Fibroblast of mammary gland (primary cell): ENCODE measurements around the gene PLPP4.

Experiments used
- DNase-seq: peaks from one replicate; pipeline ENCODE4 v3.0.0-alpha.2; 2010; ENCODE audit warnings: low read depth
- H3K4me3 ChIP-seq: 2 replicates; pipeline ENCODE4 v1.5.1; 2011; ENCODE audit warnings: low read depth, mild to moderate bottlenecking, low read length, moderate library complexity; ENCODE audit not compliant: control insufficient read depth
- CTCF ChIP-seq: conservative IDR thresholded peaks from 2 replicates; pipeline ENCODE4 v1.5.1; 2011; ENCODE audit warnings: low read depth, low read length, inconsistent platforms; ENCODE audit not compliant: control insufficient read depth, insufficient read depth

PLPP4 gene

DNA sequence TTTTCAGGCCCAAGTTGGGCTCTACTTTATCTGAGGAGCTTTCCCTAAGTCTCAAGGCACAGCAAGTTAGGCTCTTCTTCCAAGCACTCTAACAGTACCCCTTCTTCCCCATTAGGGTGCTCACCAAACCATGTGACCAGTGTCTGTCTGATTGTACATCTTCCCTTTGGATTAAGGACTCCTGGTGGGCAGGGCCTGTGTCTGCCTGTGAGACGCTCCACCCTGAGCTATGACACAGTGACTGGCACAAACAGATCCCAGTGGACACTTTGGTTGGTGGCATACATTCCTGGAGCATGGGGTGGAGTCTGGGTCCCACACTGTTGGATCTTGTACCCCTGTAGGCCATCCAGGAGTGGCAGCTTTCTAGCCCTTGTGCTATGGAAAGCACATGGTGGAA, 23.8 kb downstream of the PLPP4 start:
- no peak overlapping the region for H3K4me3 ChIP-seq
- TF ChIP-seq CTCF: no peak
- no peak for DNase-seq

DNA sequence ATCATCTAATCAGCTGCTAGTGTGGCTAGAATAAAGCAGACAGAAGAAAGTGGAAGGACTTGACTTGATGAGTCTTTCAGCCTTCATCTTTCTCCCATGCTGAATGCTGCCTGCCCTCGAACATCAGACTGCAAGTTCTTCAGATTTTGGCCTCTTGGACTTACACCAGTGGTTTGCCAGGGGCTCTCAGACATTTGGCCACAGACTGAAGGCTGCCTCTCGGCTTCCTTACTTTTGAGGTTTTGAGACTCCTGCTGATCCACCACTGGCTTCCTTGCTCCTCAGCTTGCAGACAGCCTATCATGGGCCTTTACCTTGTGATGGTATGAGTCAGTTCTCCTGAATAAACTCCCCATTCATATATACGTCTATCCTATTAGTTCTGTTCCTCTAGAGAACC, 26.0 kb downstream of the PLPP4 start:
- H3K4me3 ChIP-seq: no peak overlapping the region
- DNase-seq: no peak
- no peak for TF ChIP-seq CTCF

DNA sequence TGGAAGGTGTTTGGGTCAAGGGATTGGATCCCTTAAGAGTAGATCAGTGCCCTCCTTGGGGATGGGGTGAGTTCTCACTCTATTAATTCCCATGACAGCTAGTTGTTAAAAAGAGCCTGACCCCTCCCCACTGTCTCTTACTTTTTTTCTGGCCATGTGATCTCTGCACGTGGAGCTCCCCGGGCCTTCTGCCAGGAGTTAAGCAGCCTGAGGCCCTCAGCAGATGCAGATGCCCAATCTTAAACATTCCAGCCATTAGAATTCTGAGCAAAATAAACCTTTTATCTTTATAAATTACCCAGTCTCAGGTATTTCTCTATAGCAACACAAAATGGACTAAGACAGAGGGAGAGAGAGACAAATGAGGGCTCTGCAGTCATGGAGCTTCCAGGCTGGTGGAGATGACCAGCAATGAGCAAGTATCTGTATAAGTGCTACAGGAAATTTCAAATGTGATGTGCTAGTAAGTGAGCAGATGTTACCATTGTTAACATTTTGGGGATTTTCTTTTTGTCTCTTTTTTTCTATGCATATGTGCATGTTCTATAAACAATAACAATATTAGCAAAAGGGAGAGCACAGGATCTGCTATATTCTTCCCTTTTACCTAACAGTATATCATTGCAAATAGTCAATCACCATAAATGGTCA, 26.7 kb downstream of the PLPP4 start:
- no peak overlapping the region for H3K4me3 ChIP-seq
- no peak for TF ChIP-seq CTCF
- no peak for DNase-seq

DNA sequence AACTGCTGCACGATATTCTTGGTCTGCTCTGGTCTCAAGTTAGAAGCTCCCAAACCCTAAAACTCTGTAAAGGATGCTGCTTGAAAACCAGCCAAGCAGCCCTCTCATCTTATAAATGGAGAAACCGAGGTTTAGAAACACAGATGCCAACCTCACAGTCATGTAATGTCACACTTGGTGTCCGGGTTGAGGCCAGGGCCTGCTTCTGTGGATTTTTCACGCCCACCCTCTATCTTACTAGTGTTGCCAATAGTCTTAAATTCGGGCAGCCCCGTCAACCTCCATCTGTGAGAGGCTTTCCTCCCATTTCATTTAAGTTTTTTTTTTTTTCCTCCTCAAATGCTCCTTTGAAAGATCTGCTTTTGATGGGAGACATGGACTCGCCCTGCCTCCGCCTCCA, 28.9 kb downstream of the PLPP4 start:
- no peak for TF ChIP-seq CTCF
- H3K4me3 ChIP-seq: no peak overlapping the region
- DNase-seq: no peak

- H3K4me3 ChIP-seq: no peak overlapping the region
- DNase-seq: no peak
- no peak for TF ChIP-seq CTCF
These were observed 29.7 kb downstream of the PLPP4 start for GRCh38 chr10:120486671-120487205.

GRCh38 chr10:120490288-120490687, 33.3 kb downstream of the PLPP4 start:
- no peak for TF ChIP-seq CTCF

More at GRCh38 chr10:120490288-120490687, 33.3 kb downstream of the PLPP4 start:
- H3K4me3 ChIP-seq: no peak overlapping the region
- DNase-seq: no peak
